Measurements from ENCODE around the gene STK32C. TPM values are rescaled to one million over a fixed set of nuclear protein-coding genes. Genes with fewer than 3 reads are reported as not detected.

The STK32C gene
- total and polyA plus RNA-seq, 2 of the 4 experiments (the other 2 are of a cell fraction), result 5.0 to 8.3 TPM

GRCh38 chr10:132236161-132236560 lies 71.6 kb downstream of the STK32C start:
- no peak overlapping the region for H3K27ac ChIP-seq (ENCODE audit: insufficient read depth, low read length)
- WGBS, 2 experiments (ENCODE audit: extremely low coverage in 2 of 2, insufficient read length in 1 of 2), result 87% methylated on average over 15 of the region's 21 CpGs; no CpG with 5 or more reads in 1 of the 2 experiments
- no peak overlapping the region for H2AK9ac ChIP-seq (replicated peaks; ENCODE audit: low read depth, low read length, poor library complexity)
- no peaks in the 10 kb centered on the region for H3K4me1 ChIP-seq (ENCODE audit: control insufficient read depth, insufficient read depth, low read length)
- no peak overlapping the region for H4K91ac ChIP-seq (ENCODE audit: insufficient read depth, low read depth, low read length)
- no peak for ATAC-seq (ENCODE audit: low read depth)
- H3K9ac ChIP-seq (ENCODE audit: low read depth, low read length), result no peak overlapping the region
- H3K9me3 ChIP-seq (ENCODE audit: control insufficient read depth, insufficient read depth, low read length), result no peaks in the 10 kb centered on the region
- in situ Hi-C loops (cut with MboI; ENCODE audit: low sequenced_read_pairs) (no loop called here), dilution Hi-C loops (cut with HindIII; ENCODE audit: low sequenced_read_pairs, unreplicated experiment) (loop anchor here (25.0 kb wide), 1 partner anchor 101 kb away; the partner anchor contains the start of gene LRRC27), intact Hi-C loops (cut with micrococcal nuclease) (no loop called here)
- no peak overlapping the region for H3K23ac ChIP-seq (ENCODE audit: low read depth, low read length)
- no peak overlapping the region for H2BK15ac ChIP-seq (ENCODE audit: low read depth, low read length)
- H2AFZ ChIP-seq (replicated peaks; ENCODE audit: low read length, poor library complexity), result no peak overlapping the region
- no peaks in the 10 kb centered on the region for H3K36me3 ChIP-seq (ENCODE audit: control insufficient read depth, insufficient read depth, low read length)
- H3K9me1 ChIP-seq (ENCODE audit: insufficient read depth, low read length), result no peaks in the 10 kb centered on the region; the same call in 1 of the 2 replicates
- no peak overlapping the region for H3K4ac ChIP-seq (ENCODE audit: low read depth, low read length)
- H2AK5ac ChIP-seq (ENCODE audit: low read depth, low read length), result no peak overlapping the region
- BruUV-seq (replicated peaks), result no TSS peak
- ChIA-PET CTCF (no interaction called here), POLR2A (ENCODE audit: unreplicated experiment) (no interaction called here)
- no peak overlapping the region for H4K5ac ChIP-seq (ENCODE audit: low read depth, low read length)
- no peak overlapping the region for H3K4me2 ChIP-seq (ENCODE audit: low read depth, low read length)
- H3K56ac ChIP-seq (ENCODE audit: extremely low read depth, insufficient read depth, low read length), result no peak overlapping the region
- H3K27me3 ChIP-seq (ENCODE audit: control insufficient read depth, insufficient read depth, low read length), result peaks cover 7% of the 10 kb centered on the region; the same call in 1 of the 2 replicates
- H3K14ac ChIP-seq (replicated peaks; ENCODE audit: low read depth, low read length), result no peak overlapping the region
- DNase-seq, result no peak
- no peak overlapping the region for H2BK5ac ChIP-seq (ENCODE audit: low read depth, low read length, poor library complexity, severe bottlenecking)
- H3K4me3 ChIP-seq (ENCODE audit: insufficient read depth, low read depth, low read length), result no peak overlapping the region
- H3K18ac ChIP-seq (ENCODE audit: low read depth, low read length), result no peak overlapping the region
- no peaks in the 10 kb centered on the region for H4K20me1 ChIP-seq (ENCODE audit: insufficient read depth, low read length)
- no peak overlapping the region for H2BK120ac ChIP-seq (ENCODE audit: low read depth, low read length)
- H3K79me1 ChIP-seq (ENCODE audit: low read depth in 1 of 2, low read length in 2 of 2), result no peaks in the 10 kb centered on the region
- TF ChIP-seq MAFK (IDR thresholded peaks at IDR 0.05; ENCODE audit: low read depth, low read length) (no peak), NFE2L2 (IDR thresholded peaks at IDR 0.05; ENCODE audit: low read depth, low read length) (no peak), RAD21 (IDR thresholded peaks at IDR 0.05; ENCODE audit: low read length) (no peak), USF2 (IDR thresholded peaks at IDR 0.05; ENCODE audit: low read depth, low read length) (no peak), MXI1 (IDR thresholded peaks at IDR 0.05; ENCODE audit: borderline replicate concordance, low read depth, low read length) (no peak), MAZ (IDR thresholded peaks at IDR 0.05; ENCODE audit: borderline replicate concordance, low read depth, low read length) (no peak), CTCF (conservative IDR thresholded peaks at IDR 0.05; ENCODE audit: low read depth, low read length) (no peak), RFX5 (IDR thresholded peaks at IDR 0.05; ENCODE audit: low read depth, low read length) (no peak), SMC3 (IDR thresholded peaks at IDR 0.05; ENCODE audit: low read depth, low read length) (no peak)
- H2BK20ac ChIP-seq (ENCODE audit: low read depth, low read length), result no peak overlapping the region
- H4K8ac ChIP-seq (ENCODE audit: low read depth in 2 of 2, low read length in 2 of 2), result no peak overlapping the region
